Measurements from ENCODE around the gene BNC2. TPM values are rescaled to one million over a fixed set of nuclear protein-coding genes. Genes with fewer than 3 reads are reported as not detected.

The BNC2 gene
- total RNA-seq, 2 experiments from 2014 or later: not detected

DNA sequence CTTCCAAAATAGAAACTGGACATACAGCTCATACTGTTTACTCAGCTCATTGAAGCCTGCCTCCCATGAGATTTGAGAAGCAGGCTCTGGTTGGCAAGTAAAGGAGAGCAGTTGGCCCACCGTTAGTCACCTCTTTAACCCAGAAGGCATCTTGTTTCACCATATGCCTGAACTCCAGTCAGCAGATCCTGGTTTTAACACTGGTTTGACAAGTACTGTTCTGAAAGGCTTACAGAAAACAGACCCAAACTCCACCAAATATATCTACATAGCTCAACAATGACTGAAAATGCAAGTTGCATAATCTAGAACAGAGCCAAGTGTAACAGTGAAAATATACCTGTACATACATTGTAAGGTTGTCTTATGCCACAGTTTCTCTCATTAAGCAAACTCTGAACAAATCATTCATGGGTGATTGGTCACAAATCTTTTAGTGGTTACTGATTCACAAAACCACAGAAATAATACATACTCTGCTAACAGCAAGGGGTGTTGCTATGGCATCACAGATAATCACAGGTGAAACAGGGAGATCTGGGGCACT is 198.8 kb downstream of the BNC2 start:
- no TSS peak for BruUV-seq (replicated peaks)
- Histone ChIP-seq H3K4me3 (ENCODE audit: low read depth, low read length, poor library complexity, severe bottlenecking) (no peak overlapping the region), H3K79me2 (ENCODE audit: insufficient read depth, low read depth, low read length) (no peaks in the 10 kb centered on the region), H3K9me3 (ENCODE audit: low read length) (no peaks in the 10 kb centered on the region), H3K9me2 (ENCODE audit: insufficient read depth, low read length) (no peaks in the 10 kb centered on the region), H2AFZ (ENCODE audit: low read length) (no peak overlapping the region), H3K36me3 (ENCODE audit: insufficient read depth, low read length) (no peaks in the 10 kb centered on the region), H3K4me1 (ENCODE audit: insufficient read depth, low read length, poor library complexity, severe bottlenecking) (no peaks in the 10 kb centered on the region), H4K20me1 (ENCODE audit: insufficient read depth, low read length) (no peaks in the 10 kb centered on the region), H3K27ac (ENCODE audit: low read depth, low read length, poor library complexity, severe bottlenecking) (no peak overlapping the region), H3K4me2 (ENCODE audit: low read length) (no peak overlapping the region)
- TF ChIP-seq EZH2phosphoT487 (IDR thresholded peaks at IDR 0.05; ENCODE audit: borderline replicate concordance, low read depth, low read length): no peak
- TF ChIP-seq, protein P1, sequence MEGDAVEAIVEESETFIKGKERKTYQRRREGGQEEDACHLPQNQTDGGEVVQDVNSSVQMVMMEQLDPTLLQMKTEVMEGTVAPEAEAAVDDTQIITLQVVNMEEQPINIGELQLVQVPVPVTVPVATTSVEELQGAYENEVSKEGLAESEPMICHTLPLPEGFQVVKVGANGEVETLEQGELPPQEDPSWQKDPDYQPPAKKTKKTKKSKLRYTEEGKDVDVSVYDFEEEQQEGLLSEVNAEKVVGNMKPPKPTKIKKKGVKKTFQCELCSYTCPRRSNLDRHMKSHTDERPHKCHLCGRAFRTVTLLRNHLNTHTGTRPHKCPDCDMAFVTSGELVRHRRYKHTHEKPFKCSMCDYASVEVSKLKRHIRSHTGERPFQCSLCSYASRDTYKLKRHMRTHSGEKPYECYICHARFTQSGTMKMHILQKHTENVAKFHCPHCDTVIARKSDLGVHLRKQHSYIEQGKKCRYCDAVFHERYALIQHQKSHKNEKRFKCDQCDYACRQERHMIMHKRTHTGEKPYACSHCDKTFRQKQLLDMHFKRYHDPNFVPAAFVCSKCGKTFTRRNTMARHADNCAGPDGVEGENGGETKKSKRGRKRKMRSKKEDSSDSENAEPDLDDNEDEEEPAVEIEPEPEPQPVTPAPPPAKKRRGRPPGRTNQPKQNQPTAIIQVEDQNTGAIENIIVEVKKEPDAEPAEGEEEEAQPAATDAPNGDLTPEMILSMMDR (conservative IDR thresholded peaks at IDR 0.05; ENCODE audit: low read length): no peak
- DNase-seq (ENCODE audit: low spot score): no peak
- intact Hi-C loops (cut with micrococcal nuclease; ENCODE audit: unreplicated experiment): loop anchor here (2.0 kb wide), 1 partner anchor 67 kb away; no protein-coding TSS in a partner anchor
- ChIA-PET CTCF (ENCODE audit: unreplicated experiment) (interaction anchor here (0.6 kb wide), 1 partner anchor 1025 kb away, joined by 3 read pairs; no protein-coding TSS in a partner anchor), POLR2A (interaction anchor here (0.6 to 0.7 kb wide), 2 partner anchors 10 to 19 kb away, joined by 3 read pairs; no protein-coding TSS in a partner anchor)

DNA sequence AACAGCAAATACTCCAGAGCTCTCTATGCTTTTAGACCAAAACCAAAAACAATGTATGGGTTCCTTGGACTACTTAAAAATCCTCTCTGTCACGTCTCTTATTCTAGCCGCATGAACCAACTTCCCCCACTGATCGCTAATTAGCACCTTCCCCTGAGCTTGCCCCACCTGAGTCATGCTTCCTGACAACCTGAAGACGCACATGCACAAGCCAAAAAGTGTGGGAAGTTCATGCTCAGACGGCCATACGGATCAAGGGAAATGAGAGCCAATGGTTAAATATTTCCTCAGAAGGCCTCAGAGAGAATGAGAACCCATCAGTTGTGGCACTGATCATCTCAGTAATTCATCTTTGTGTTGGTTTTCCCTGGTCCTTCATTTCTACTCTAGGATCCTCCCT is 199.7 kb downstream of the BNC2 start:
- H3K27ac ChIP-seq (ENCODE audit: low read depth, low read length, poor library complexity, severe bottlenecking): no peak overlapping the region
- no peak overlapping the region for H3K4me2 ChIP-seq (ENCODE audit: low read length)
- no peaks in the 10 kb centered on the region for H4K20me1 ChIP-seq (ENCODE audit: insufficient read depth, low read length)
- no peak for TF ChIP-seq EZH2phosphoT487 (IDR thresholded peaks at IDR 0.05; ENCODE audit: borderline replicate concordance, low read depth, low read length)
- H3K4me3 ChIP-seq (ENCODE audit: low read depth, low read length, poor library complexity, severe bottlenecking): no peak overlapping the region
- no peaks in the 10 kb centered on the region for H3K4me1 ChIP-seq (ENCODE audit: insufficient read depth, low read length, poor library complexity, severe bottlenecking)
- no peaks in the 10 kb centered on the region for H3K9me2 ChIP-seq (ENCODE audit: insufficient read depth, low read length)
- intact Hi-C loops (cut with micrococcal nuclease; ENCODE audit: unreplicated experiment): loop anchor here (2.0 kb wide), 1 partner anchor 66 kb away; no protein-coding TSS in a partner anchor
- ChIA-PET POLR2A (interaction anchor here (0.6 kb wide), 1 partner anchor 311 kb away, joined by 3 read pairs; no protein-coding TSS in a partner anchor), CTCF (ENCODE audit: unreplicated experiment) (no interaction called here)
- H3K36me3 ChIP-seq (ENCODE audit: insufficient read depth, low read length): no peaks in the 10 kb centered on the region
- no peaks in the 10 kb centered on the region for H3K79me2 ChIP-seq (ENCODE audit: insufficient read depth, low read depth, low read length)
- no peak overlapping the region for H2AFZ ChIP-seq (ENCODE audit: low read length)
- no TSS peak for BruUV-seq (replicated peaks)
- H3K9me3 ChIP-seq (ENCODE audit: low read length): no peaks in the 10 kb centered on the region
- DNase-seq (ENCODE audit: low spot score): no peak

DNA sequence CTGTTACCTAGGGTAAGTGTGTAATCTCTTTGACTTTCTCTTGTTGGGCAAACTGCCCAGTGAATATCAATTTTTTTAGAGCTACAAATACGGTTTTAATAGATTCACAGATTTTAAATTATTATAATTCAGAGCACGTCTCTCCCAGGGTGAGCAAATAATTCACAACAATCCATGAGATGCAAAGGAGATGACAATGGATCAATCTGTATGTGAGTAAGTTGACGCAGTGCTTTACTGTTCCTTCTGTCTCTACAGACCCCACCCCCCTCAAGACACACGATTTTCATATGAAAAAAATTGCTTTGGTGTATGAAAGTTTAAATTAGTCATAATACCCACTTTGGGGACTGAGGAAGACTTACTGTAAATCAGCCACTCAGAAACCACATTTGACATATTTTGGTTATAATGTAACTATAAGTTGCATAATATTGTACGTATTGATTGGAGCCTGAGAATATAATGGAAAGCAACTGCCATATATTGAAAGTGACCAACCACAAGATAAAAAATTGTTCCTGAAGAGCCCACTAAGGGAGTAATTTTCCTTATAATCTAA is 201.7 kb downstream of the BNC2 start:
- Histone ChIP-seq H2AFZ (ENCODE audit: low read length) (no peak overlapping the region), H3K9me3 (ENCODE audit: low read length) (no peaks in the 10 kb centered on the region), H3K79me2 (ENCODE audit: insufficient read depth, low read depth, low read length) (no peaks in the 10 kb centered on the region), H3K9me2 (ENCODE audit: insufficient read depth, low read length) (no peaks in the 10 kb centered on the region), H4K20me1 (ENCODE audit: insufficient read depth, low read length) (no peaks in the 10 kb centered on the region), H3K4me1 (ENCODE audit: insufficient read depth, low read length, poor library complexity, severe bottlenecking) (no peaks in the 10 kb centered on the region), H3K36me3 (ENCODE audit: insufficient read depth, low read length) (no peaks in the 10 kb centered on the region), H3K27ac (ENCODE audit: low read depth, low read length, poor library complexity, severe bottlenecking) (no peak overlapping the region), H3K4me3 (ENCODE audit: low read depth, low read length, poor library complexity, severe bottlenecking) (no peak overlapping the region), H3K4me2 (ENCODE audit: low read length) (no peak overlapping the region)
- POLR2A ChIA-PET: interaction anchor here (0.7 to 1.1 kb wide), 2 partner anchors 10 to 588 kb away, joined by 3 read pairs; no protein-coding TSS in a partner anchor
- CTCF ChIA-PET (ENCODE audit: unreplicated experiment): no interaction called here
- no TSS peak for BruUV-seq (replicated peaks)
- intact Hi-C loops (cut with micrococcal nuclease; ENCODE audit: unreplicated experiment): no loop called here
- no peak for DNase-seq (ENCODE audit: low spot score)
- TF ChIP-seq, protein P1 (conservative IDR thresholded peaks at IDR 0.05; ENCODE audit: low read length): no peak
- no peak for TF ChIP-seq EZH2phosphoT487 (IDR thresholded peaks at IDR 0.05; ENCODE audit: borderline replicate concordance, low read depth, low read length)

All from OCI-LY7 (cell line).